ENCODE data around the gene COMMD7.
"Not testable (repeated sequence)": the region's sequence is repeated elsewhere in the genome, so short reads cannot be mapped to it uniquely, and the experiment has no call there.

Gene COMMD7

DNA sequence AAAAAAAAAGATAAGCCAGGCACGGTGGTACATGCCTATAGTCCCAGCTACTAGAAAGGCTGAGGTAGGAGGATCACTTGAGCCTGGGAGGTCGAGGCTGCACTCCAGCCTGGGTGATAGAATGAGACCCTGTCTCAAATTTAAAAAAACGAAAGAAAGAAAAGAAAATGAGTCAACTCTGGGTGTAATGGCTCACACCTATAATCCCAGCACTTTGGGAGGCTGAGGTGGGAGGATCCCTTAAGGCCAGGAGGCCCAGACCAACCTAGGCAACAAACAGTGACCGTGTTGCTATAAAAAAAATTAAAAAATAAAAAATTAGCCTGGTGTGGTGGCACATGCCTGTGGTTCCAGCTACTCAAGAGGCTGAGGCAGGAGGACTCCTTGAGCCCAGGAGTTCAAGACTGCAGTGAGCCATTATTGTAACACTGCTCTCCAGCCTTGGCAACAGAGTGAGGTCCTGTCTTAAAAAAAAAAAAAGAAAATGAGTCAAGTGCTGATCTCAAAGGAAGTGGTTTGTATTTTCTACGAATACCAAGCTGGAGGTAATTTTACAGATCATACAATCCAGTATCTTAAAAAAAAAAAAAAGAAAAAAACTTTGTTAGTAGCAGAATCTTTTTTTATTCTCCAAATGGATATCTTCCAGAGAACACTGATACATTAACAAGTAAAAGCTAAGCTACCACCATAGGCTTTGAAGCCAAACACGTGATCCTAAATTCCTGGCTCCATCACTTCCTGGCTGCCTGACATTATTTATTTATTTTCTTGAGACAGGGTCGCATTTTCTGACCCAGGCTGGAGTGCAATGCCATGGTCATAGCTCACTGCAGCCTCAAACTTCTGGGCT is 5.7 kb downstream of the COMMD7 start:
- H3K4me3 ChIP-seq (ENCODE audit: low read length) = no peak overlapping the region; the same call in 1 of the 2 replicates
- DNase-seq (ENCODE audit: low read depth, low spot score) = peak; percentile 75

DNA sequence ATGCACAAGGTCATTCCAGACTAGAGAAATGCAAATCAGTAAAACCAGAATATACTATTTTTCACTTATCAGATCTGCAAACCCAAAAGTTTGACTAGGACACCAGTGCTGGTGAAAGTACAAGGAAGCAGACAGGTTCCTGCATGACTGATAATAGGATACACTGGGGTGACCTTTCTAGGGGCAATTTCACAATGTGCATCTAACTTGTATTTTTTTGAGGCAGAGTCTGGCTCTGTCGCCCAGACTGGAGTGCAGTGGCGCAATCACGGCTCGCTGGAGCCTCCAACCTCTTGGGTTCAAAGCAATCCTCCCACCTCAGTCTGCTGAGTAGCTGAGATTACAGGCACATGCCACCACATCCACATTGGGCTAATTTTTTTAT is 11.4 kb downstream of the COMMD7 start:
- H3K4me3 ChIP-seq (ENCODE audit: low read length) = no peak overlapping the region
- DNase-seq (ENCODE audit: low read depth, low spot score) = no peak

DNA sequence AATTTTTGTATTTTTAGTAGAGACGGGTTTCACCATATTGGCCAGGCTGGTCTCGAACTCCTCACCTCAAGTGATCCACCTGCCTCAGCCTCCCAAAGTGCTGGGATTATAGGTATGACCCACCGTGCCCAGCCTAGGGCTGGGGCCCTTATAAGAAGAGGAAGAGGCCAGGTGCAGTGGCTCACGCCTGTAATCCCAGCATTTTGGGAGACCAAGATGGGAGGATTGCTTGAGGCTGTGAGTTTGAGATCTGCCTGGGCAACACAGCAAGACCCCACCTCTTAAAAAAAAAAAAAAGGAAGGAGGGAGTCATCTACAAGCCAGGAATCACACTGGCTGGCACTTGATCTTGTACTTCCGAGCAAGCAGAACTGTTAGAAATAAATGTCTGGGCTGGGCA is 13.9 kb downstream of the COMMD7 start:
- DNase-seq (ENCODE audit: low read depth, low spot score) = not testable (repeated sequence)

DNA sequence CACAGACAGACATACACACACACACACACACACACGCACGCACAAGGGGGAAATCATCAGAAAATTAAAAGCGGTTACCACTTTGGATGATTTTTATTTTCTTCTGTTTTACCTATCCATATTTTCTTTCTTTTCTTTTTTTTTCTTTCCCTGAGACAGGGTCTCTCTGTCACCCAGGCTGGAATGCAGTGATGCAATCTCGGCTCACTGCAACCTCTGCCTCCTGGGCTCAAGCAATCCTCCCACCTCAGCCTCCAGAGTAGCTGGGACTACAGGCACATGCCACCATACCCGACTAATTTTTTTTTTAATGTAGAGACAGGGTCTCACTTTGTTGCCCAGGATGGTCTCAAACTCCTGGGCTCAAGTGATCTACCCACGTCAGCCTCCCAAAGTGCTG is 14.8 kb downstream of the COMMD7 start:
- not testable (repeated sequence) for DNase-seq (ENCODE audit: low read depth, low spot score); H3K4me3 ChIP-seq (ENCODE audit: low read length)

More for the DNA sequence above, 13.9 kb downstream of the COMMD7 start:
- not testable (repeated sequence) for H3K4me3 ChIP-seq (ENCODE audit: low read length)

DNA sequence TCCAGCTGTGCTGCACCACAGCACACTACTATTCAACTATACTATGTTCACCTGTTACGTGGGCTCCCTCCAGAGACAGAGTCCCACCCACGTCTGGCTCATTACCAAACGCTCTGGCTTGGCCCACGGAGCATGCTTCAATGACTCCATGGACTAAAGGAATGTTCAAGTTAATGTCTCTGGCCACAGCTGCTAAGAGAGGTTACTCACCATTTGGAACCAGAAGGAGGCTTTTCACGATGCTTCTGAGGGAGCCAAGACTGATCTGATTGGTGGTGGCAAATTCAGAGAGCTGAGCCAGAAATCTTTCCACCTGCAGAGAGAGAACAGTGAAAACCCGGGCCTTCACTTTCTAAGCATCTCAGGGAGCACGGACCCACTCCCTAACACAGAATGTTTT is 15.6 kb downstream of the COMMD7 start:
- DNase-seq (ENCODE audit: low read depth, low spot score) = no peak
- no peak overlapping the region for H3K4me3 ChIP-seq (ENCODE audit: low read length)

DNA sequence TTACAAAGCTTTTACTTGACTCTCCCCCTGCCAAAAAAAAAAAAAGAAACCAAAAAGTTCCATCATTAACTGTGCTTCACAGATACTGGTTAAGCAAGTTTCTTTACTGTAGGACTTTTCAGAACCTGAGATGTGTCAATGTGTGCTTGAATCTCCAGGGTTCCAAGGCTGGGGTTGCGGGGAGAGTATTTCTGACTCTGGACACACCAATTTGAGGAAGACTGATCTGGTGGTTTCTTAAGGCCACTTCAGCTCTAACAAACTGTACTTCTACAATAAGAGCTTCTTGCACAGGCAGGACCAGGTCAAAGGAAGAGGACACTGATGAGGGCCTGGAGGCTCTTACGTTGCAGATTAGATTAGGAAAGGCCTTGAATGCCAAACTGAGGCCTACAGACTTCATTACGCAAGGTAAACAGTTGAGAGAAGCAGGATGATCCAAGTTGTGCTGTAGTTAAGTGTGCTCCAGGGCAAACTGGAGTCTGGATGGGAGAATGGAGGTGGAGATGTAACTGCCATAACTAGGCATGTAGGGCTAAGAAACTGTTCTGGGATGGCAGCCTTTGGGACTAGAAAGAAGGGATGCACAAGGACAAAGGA is 24.4 kb downstream of the COMMD7 start:
- DNase-seq (ENCODE audit: low read depth, low spot score) = no peak
- H3K4me3 ChIP-seq (ENCODE audit: low read length) = no peak overlapping the region

DNA sequence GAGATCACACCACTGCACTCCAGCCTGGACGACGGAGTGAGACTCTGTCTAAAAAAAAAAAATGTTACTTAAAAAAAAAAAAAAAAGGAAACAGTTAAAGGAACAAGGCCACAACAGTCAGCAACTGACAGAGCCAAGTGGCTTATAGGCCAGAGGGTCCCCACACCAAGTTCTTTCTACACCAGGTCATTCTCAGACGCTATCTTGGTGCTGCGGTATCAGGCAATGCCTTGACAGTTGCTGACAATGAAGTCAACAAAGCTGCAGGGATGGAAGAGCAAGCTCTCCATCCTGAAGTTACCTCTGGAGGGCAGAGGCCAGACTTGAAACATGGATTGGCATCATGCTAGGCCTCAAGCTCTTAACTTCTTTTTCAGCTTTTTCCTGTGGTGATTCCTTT is 31.9 kb downstream of the COMMD7 start:
- no peak for DNase-seq (ENCODE audit: low read depth, low spot score)
- H3K4me3 ChIP-seq (ENCODE audit: low read length) = no peak overlapping the region

DNA sequence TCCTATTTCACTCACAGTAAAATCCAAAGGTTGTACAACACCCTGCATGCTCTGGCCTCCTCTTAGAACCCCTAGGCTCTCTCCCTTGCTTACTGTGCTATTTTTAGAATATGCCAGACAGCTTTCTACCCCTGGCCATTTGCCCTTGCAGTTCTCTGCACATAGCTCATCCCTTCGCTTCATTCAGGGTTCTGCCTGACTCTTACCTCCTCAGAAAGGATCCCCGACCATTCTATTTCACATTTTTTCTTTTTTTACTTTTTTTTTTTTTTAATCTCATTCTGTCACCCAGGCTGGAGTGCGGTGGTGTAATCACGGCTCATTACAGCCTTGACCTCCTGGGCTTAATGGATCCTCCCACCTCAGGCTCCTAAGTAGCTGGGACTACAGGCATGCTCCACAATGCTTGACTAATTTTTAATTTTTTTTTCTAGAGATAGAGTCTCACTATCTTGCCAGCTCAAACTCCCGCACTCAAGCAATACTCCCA is 33.6 kb downstream of the COMMD7 start:
- no peak for DNase-seq (ENCODE audit: low read depth, low spot score)
- no peak overlapping the region for H3K4me3 ChIP-seq (ENCODE audit: low read length)

DNA sequence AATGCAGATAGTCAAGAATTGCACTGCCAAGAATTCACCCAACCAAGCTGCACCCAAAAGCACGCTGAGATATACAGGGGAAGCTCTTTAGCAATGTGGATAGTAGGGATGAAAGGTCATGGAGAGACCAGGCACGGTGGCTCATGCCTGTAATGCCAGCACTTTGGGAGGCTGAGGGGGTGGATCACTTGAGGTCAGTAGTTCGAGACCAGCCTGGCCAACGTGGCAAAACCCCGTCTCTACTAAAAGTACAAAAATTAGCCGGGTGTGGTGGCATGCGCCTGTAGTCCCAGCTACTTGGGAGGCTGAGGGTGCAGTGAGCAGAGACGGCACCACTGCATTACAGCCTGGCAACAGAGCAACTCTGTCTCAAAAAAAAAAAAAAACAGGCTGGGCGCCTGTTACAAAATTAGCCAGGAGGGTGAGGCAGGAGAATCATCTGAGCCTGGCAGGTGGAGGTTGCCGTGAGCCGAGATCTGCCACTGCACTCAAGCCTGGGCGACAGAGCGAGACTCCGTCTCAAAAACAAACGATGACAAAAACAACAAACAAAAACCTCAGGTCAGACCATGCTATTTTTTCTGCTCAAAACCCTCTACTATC is 34.1 kb downstream of the COMMD7 start:
- DNase-seq (ENCODE audit: low read depth, low spot score); H3K4me3 ChIP-seq (ENCODE audit: low read length): not testable (repeated sequence)

DNA sequence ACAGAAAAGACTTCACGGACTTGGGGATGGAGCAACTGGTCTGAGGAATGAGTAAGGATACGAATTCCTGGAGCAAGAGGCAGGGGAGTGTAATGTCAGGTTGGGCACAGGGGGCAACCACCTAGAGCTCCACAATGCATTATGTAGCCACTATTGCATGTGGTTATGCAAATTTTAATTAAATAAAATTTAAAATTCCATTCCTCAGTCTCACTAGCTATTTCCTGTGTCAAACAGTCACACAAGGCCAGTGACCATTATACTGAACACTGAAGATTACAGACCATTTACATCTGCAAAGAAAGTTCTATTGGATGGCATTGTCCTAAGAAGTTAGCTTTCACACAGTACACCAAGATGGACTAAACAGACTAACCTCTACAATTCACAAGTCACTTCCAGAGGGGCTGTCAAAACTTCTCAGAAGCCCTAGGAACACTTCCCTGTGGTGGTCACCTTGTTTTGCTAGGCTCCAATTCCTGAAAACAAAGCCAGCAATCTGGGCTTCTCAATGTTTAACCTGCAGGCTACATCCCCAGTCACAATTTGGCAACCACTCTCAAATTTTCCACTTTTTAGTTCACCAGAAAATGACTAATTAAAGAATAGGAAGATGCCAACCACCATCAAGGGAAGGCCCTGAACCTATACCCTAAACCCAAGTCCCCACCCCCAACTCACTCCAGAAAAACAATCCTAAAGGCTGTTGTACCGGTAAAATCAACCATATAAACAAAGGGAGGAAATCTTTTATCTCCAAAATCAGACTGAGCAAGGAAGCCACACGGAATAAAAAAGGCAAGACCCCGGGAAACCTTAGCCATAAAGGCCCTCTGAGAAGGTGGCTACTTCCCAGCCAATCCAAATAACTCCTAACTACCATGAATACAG is 35.3 kb downstream of the COMMD7 start:
- H3K4me3 ChIP-seq (ENCODE audit: low read length) = no peak overlapping the region
- no peak for DNase-seq (ENCODE audit: low read depth, low spot score)

DNA sequence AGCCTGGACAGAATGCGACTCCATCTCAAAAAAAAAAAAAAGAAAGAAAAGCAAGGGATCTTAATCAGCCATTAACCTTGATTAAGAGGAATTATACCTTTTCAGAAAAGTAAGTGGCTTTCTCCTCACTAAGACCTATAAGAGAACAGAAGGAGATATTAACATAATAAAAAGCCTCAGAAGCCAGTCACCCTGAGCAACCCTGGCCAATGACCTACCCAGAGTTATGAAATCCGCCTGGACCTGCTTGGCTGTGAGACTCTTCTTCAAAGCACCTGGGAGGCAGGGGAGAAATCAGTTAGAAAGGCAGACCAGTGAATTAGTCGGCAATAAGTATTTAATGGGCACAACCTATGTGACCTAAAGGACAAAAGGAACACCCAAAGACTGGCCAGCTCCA is 36.8 kb downstream of the COMMD7 start:
- H3K4me3 ChIP-seq (ENCODE audit: low read length) = no peak overlapping the region
- DNase-seq (ENCODE audit: low read depth, low spot score) = no peak

DNA sequence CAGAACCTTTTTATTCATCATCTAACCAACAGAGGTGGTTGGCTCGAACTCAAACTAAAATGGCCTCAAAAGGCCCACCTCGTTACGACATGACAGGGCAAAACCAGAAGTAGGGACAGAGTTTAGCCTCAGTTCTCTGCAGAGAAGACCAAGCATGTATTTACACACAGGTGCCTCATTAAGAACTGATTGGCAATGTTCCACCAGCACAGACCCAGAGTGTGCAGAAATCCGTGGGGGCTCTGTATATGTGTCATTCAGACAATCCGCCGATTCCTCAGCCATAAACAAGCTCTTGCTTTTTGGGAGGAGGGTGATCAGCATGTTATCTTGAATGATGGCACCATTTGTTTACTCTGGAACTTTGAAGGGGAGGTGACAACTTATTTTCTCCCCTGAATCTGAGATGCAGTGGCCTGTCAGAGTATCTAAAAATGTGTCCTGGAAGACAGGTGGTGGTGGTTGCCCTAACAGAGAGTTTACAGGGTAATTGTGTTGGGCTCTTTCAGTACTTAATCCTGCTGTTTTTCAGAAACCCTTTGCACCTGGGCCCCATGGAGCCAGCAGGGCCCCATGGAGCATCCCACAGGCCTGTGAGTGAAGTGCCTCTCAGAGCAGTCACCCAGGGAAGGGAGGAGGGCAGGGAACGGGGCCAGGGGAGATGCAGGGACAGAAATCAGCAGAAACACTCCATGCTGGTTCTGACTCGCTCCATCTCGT is 40.4 kb downstream of the COMMD7 start:
- DNase-seq (ENCODE audit: low read depth, low spot score) = no peak
- no peak overlapping the region for H3K4me3 ChIP-seq (ENCODE audit: low read length)

DNA sequence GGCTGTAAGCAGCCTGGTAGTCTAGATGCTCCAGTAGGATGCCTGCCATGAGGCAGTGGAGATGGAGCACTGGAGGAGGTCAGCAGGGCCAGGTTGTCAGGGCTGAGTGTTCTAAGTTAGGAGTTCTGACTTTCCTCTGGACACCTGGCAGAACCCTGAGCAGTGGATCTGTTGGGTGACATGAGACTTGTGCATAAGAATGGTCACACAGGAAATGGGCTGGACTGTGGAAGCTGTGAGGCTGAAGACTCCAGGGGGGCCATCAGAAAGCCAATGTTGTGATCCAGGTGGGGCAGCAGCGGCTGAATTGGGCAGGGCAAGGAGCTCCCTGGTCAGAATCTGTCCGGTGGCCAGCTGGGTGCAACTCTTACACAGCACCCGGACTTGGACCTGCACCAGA is 45.7 kb downstream of the COMMD7 start:
- no peak for DNase-seq (ENCODE audit: low read depth, low spot score)

DNA sequence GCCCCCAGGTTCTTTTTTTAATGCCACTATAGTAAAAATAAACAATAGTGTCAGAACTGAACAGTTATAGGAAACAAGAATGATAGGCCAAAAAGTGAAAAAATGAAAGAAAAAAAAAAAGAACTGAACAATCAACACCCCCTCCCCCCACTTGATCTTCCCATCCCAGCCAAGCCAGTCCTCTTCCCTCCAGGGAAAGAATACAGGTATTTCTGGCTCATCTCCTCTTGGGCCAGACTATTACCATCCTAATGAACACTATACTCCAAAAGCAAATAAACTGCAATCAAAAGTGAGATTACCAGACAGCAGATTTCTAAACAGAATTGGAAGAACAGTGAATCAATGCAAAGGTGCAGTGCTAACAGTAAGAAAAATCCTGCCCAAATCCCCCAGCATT is 48.2 kb downstream of the COMMD7 start:
- no peak for DNase-seq (ENCODE audit: low read depth, low spot score)
- H3K4me3 ChIP-seq (ENCODE audit: low read length) = no peak overlapping the region

More for the DNA sequence above, 45.7 kb downstream of the COMMD7 start:
- no peak overlapping the region for H3K4me3 ChIP-seq (ENCODE audit: low read length)

DNA sequence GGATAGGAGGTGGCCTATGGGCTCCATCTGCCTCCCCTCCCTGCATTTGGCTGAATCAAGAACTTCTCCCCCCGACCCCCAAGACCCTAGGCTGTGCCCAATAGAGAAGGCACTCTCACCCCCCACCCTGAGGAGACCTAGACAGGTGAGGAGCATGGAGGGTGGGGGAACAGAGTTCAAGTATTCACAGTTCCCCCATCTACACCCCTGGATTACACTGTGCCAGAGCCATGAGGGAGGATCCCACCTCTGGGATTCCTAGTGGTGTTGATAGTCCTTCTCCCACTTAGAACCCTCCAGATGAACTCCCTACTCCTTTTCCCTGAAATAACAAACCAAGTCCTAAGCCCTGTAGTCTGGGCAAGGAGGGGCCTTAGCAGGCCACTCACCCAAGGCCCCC is 54.3 kb downstream of the COMMD7 start:
- not testable (repeated sequence) for DNase-seq (ENCODE audit: low read depth, low spot score); H3K4me3 ChIP-seq (ENCODE audit: low read length)

DNA sequence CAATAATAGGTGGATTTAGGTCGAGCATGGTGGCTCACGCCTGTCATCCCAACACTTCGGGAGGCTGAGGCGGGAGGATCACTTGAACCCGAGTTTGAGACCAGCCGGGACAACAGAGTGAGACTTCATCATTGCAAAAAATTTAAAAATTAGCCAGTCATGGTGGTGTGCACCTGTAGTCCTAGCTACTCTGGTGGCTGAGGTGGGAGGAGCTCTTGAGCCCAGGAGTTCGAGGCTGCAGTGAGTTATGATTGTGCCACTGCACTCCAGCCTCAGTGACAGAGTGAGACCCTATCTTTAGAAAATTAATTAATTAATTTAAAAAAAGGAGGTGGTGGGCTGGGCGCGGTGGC is 56.1 kb downstream of the COMMD7 start:
- no peak overlapping the region for H3K4me3 ChIP-seq (ENCODE audit: low read length)
- DNase-seq (ENCODE audit: low read depth, low spot score) = no peak

DNA sequence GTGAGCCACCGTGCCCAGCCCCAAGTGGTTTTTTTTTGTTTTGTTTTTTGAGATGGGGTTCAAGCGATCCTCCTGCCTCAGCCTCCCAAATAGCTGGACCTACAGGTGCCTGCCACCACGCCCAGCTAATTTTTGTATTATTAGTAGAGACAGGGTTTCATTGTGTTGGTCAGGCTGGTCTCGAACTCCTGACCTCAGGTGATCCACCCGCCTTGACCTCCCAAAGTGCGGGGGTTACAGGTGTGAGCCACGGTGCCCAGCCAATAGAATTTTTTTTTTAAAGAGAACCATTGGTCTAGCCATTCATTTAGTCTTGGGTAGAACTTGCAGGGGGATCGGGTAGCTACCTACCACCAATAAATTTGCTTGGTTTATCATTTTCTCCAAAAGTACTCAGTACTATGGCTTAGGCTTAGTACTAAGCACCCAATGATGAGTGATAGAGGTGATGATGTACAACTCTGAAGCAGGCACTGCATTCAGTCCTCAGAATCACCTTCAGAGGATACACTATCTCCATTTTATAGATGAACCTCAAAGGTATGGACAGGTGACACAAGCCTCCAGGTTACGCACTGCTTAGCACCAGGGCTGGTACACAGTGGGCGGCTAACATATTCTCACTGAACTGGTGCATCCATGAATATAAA is 56.6 kb downstream of the COMMD7 start:
- no peak overlapping the region for H3K4me3 ChIP-seq (ENCODE audit: low read length)
- no peak for DNase-seq (ENCODE audit: low read depth, low spot score)
